NCI-H2196 (cell line): ENCODE results near the gene DUSP5.

Experiments
- DNase-seq: peaks from one replicate; lab custom pipeline; 2025; ENCODE audit not compliant: unreplicated experiment; lab: John Stamatoyannopoulos, UW

DUSP5 gene

DNA sequence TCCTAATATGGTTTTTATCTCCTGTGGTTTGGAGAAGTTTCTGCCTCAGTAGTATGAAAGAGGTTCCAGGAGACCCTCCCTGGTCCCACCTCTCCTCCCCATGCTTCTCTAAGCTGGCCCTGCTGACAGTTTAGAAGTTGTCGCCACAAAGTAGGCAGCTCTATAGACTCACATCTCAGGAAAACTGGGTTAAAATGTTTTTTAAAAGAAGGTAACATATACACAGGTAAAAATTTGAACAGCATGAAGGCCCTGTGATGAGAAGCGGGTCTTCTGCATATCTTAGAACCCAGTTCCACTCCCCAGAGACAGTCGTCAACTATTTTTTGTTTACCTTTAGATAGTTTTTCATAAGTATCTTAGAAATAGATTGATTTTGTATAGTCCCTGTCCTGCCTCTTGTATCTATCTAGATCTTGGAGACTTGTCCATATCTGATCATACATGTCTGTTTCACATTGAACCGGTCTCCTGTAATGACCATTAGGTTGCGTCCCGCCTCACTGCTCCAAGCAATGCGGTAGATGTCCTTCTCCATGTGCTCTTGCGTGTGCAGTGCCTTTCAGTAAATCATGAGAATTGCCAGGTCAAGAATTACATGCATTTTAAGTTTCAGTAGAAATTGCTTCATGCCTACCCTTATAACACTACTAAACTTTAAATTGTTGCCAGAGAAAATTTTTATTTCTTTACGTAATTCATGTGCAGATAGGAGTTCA, 2.2 kb downstream of the DUSP5 start:
- no peak for DNase-seq

DNA sequence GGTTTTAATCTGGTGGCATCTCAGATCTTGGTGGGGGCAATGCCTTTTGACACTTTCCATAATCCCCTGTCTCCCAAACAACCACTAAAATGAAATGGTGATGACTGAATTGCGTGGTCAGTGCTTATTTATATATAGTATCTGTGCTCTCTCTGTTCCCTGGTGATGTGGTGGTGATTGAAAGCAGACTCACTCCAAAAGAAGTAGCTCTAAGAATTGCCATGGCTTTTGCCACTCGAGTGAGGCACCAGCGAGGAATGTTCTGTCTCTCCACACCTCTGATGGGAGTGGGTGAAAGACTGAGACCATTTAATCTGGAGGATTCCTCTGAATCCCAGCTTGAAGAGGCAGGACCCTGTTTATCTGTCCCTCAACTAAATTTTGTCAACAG, 2.8 kb downstream of the DUSP5 start:
- DNase-seq: no peak

- peak; percentile 22 for DNase-seq
Measured at GRCh38 chr10:110501142-110501937, 3.6 kb downstream of the DUSP5 start.

GRCh38 chr10:110502072-110502845, 4.6 kb downstream of the DUSP5 start:
- no peak for DNase-seq

GRCh38 chr10:110502851-110503301, 5.2 kb downstream of the DUSP5 start:
- peak; percentile 40 for DNase-seq

DNA sequence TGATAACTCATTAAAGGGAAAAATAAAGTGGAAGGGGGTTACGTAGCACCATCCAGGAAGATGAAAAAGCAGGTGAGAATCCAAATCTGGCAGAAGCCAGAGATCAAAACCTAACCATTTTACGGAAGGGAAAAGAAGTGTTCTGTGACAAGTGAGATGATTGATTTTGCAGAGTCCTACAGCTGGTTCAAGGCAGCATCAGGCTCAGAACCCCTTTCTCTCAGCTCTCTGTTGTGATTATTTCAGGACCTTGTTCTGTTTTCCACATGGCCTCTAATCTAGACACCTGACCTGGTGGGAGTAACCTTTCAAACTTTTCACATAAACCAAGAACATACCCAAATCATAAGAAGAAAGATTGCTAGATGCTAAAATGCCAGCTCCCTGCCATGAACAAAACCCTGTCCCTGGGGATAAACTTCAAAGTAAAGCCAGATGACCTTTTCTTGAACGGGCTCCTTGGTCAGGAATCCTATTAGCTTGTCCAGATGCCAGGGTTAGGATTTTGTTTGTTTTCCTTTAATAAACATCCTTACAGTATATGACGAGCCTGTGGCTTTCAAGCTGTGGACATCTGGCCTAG, 5.9 kb downstream of the DUSP5 start:
- no peak for DNase-seq

DNA sequence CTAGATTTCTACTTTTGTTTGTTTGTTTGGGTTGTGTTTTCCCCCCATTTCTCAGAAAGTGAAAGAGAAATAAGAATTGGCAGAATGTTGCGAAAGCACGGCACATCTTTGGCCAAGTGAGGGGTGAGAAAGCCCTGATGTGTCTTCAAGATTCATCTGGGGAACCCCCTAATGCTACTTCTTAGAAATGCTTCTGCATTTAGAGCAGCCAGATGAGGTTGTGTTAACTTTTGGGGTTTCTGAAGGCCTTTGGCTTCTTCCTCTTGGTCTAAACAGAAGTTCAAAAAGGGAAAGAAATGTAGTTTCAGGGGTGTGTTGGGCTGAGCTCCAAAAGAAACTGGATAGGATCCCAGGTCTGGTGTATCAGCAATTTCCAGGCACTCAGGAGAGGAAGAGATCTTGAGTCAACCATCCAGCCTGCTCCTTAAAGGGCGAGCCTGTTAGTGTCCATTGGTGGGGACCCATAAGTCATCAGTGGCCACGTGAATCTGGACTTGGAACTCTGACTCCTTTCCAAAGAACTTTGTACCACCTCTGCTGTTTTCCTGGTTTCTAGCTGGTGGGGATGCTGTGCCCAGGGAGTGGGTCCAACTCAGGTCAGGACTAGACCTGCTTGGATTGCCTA, 6.5 kb downstream of the DUSP5 start:
- DNase-seq: no peak

GRCh38 chr10:110505130-110505770, 7.5 kb downstream of the DUSP5 start:
- no peak for DNase-seq

GRCh38 chr10:110506448-110506847, 8.7 kb downstream of the DUSP5 start:
- DNase-seq: no peak

GRCh38 chr10:110507346-110507745, 9.6 kb downstream of the DUSP5 start:
- no peak for DNase-seq

GRCh38 chr10:110508159-110508788, 10.6 kb downstream of the DUSP5 start:
- no peak for DNase-seq

GRCh38 chr10:110508806-110509544, 11.3 kb downstream of the DUSP5 start:
- DNase-seq: no peak

GRCh38 chr10:110509560-110509959, 11.9 kb downstream of the DUSP5 start:
- no peak for DNase-seq

GRCh38 chr10:110510086-110510485, 12.4 kb downstream of the DUSP5 start:
- DNase-seq: no peak

GRCh38 chr10:110510730-110511129, 13.0 kb downstream of the DUSP5 start:
- DNase-seq: no peak

DNA sequence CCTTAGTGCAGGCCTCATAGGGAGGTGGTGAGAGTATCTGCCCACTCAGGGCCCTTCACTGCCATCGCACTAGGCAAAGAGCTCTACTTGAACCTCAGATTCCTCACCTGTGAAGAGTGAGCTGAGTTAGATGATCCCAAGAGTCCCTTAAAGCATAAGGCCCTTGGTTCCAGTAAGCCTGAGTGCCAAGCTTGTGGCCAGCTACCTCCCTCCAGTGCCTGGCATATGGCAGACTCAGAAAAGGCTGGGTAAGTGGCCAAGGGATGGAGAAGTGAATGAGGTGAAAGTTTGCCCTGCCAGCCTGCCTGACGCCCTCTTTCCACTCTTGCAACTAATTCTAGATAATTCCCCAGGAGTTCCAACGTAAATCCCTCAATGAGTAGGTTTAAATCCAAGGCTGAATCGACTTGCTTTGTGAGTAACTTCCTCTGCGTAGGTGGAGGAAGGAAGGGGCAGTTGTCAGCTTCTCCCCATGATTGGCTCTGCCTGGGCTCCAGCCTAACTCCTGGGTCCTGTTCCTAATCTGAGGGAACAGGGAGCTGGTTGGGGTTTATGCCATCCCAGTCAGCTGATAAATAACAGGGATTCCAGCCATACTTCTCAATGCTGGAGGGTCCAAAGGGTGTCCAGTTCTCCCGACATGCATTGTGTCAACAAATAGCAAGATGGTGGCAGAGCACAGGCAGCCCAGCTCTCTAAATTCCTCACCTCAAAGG, 14.2 kb downstream of the DUSP5 start:
- DNase-seq: no peak

DNA sequence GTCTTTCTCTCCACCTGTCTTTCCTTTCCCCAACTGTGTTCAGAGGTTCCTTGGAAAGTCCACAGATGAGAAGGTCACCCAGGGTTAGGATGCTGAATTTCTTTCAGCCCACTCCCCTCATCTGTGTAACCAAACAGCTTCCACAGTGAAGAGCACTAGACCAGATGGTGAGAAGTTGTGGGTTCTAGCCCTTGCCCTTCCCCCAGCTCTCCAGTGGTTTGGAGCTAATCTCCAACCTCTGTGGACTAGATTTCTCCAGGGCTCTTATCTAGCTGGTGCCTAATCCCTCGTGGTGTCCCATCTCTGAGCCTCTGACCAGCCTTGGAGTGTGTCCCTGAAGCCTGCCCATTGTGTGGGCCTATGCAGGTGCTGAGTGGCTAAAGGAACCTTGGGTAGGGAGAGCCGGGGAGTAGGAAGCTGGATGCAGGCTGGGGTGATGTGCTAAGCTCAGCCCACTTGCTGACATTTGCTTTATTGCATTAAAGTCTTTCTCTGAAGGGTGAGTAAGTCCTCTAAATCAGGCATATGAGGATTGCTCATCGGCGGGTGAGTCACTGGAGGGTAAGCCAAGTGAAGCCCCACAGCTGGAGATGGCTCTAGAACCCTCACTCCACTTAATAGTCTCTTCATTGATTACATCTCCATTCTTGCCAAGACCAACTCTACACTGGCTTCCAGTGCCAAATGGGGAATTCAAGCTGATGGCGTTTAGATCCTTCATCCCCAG, 14.9 kb downstream of the DUSP5 start:
- no peak for DNase-seq

DNA sequence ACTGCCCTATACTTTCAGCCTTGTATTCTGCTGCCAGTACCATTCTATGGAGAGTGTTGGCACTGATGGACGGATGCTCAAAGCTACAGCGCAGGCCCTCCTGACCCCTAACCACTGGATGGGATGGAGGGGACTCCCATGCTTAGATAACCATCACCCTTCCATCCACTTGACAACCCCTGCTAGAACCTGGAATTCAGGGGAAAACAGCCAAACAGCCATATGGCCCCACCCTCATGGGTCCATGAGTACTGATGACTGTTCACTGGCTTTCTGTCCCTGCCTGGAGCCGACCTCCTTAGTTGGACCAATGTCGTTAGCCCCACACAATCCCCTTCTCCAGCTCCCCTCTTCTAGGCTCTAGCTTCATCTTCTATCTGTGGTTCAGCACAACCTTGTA, 16.2 kb downstream of the DUSP5 start:
- DNase-seq: no peak
